ENCODE results near the gene PTPN23.

The PTPN23 gene

DNA sequence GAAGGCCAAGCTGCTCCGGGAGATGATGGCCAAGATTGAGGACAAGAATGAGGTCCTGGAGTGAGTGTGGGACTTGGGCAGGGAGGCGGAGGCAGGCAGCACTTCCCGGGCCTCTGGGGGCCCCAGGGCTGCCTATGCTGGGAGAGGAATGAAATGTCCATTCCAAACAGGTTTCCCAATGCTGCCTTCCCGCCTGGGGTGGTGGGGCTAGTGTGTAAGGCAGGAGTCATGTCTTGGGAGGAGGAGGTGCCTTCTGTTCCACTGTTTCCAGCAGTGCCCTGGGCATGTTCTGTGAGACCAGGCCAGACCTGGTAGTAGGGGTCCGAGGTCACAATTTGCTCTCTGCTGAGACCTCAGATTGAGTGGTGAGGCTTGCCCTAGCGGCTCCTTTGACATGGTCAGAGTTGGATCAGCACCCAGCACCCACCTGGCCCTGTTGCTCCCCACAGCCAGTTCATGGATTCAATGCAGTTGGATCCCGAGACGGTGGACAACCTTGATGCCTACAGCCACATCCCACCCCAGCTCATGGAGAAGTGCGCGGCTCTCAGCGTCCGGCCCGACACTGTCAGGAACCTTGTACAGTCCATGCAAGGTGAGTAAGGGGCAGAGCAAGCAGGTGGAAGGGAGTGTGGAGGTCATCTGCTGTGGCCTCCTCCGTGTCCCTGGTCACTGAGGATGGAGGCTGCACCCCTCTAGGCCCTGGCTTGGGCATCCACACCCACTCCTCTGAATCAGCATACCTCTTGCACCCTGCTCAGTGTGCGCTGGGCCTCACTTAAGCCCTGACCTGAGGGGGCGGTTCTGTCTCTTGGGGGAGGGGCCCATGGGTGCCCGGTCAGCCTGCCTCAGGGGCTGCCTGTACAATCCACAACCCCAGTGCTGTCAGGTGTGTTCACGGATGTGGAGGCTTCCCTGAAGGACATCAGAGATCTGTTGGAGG, 27.3 kb downstream of the PTPN23 start:
- DNase-seq = no peak

DNA sequence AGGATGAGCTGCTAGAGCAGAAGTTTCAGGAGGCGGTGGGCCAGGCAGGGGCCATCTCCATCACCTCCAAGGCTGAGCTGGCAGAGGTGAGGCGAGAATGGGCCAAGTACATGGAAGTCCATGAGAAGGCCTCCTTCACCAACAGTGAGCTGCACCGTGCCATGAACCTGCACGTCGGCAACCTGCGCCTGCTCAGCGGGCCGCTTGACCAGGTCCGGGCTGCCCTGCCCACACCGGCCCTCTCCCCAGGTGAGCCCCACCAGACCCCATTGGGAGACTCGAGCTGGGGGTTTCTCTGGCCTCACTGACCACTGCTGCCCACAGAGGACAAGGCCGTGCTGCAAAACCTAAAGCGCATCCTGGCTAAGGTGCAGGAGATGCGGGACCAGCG, 28.0 kb downstream of the PTPN23 start:
- no peak for DNase-seq

DNA sequence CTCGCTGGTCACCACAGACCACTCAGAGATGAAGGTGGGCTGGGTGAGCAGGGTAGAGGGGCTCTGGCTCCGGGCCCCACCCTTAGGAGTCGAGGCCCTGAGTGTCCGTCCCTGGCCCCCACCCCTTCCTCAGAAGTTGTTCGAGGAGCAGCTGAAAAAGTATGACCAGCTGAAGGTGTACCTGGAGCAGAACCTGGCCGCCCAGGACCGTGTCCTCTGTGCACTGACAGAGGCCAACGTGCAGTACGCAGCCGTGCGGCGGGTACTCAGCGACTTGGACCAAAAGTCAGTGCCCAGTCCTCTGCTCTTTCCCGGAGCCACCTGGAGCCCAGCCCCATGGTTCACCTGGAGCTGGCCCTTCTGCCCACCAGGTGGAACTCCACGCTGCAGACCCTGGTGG, 28.5 kb downstream of the PTPN23 start:
- no peak for DNase-seq

DNA sequence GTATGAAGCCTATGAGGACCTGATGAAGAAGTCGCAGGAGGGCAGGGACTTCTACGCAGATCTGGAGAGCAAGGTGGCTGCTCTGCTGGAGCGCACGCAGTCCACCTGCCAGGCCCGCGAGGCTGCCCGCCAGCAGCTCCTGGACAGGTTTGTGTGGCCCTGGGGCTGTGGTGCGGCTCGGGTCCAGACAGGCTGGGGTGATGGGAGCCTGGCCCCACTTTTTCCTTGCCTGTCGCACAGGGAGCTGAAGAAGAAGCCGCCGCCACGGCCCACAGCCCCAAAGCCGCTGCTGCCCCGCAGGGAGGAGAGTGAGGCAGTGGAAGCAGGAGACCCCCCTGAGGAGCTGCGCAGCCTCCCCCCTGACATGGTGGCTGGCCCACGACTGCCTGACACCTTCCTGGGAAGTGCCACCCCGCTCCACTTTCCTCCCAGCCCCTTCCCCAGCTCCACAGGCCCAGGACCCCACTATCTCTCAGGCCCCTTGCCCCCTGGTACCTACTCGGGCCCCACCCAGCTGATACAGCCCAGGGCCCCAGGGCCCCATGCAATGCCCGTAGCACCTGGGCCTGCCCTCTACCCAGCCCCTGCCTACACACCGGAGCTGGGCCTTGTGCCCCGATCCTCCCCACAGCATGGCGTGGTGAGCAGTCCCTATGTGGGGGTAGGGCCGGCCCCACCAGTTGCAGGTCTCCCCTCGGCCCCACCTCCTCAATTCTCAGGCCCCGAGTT, 29.0 kb downstream of the PTPN23 start:
- DNase-seq = no peak

- DNase-seq = no peak
Measured at GRCh38 chr3:47410417-47410720, 29.5 kb downstream of the PTPN23 start.

- DNase-seq = no peak
Measured at GRCh38 chr3:47410801-47411646, 30.2 kb downstream of the PTPN23 start.

- no peak for DNase-seq
Measured at GRCh38 chr3:47411696-47412452, 31.1 kb downstream of the PTPN23 start.

DNA sequence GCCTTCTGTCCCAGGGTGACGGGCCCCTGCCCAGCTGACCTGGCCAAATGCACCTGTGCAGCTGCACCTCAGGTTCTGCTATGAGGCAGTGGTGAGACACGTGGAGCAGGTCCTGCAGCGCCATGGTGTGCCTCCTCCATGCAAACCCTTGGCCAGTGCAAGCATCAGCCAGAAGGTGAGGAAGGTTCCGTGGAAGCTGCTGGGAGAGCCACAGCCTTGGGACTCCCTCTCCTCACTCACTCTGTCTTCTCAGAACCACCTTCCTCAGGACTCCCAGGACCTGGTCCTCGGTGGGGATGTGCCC, 31.6 kb downstream of the PTPN23 start:
- no peak for DNase-seq

GRCh38 chr3:47412842-47413520, 32.2 kb downstream of the PTPN23 start:
- DNase-seq = no peak

- DNase-seq = no peak
Measured at GRCh38 chr3:47413751-47414150, 32.9 kb downstream of the PTPN23 start.

- DNase-seq = no peak
Measured at GRCh38 chr3:47414161-47414564, 33.3 kb downstream of the PTPN23 start.

GRCh38 chr3:47414666-47415587, 34.1 kb downstream of the PTPN23 start:
- DNase-seq = no peak

DNA sequence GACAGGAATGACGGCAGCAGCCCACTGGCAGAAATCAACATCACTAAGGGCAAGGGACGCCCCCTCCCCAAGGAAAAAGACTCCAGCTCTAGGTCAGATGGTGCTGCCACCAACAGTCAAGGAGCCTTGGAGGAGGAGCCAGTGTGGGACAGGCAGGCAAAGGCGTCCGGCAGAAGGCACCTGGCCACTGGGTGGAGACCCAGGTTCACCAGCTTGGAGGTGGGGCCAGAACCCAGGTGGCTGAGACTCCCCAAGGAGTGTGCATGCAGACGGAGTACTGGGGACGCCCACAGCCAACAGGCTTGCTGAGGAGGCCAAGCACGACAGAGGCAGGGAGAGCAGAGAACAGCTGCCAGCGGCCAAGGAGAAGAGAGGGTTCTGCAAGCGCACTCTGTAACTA, 35.2 kb downstream of the PTPN23 start:
- DNase-seq = peak in 1 of 2 experiments; percentile 7

DNA sequence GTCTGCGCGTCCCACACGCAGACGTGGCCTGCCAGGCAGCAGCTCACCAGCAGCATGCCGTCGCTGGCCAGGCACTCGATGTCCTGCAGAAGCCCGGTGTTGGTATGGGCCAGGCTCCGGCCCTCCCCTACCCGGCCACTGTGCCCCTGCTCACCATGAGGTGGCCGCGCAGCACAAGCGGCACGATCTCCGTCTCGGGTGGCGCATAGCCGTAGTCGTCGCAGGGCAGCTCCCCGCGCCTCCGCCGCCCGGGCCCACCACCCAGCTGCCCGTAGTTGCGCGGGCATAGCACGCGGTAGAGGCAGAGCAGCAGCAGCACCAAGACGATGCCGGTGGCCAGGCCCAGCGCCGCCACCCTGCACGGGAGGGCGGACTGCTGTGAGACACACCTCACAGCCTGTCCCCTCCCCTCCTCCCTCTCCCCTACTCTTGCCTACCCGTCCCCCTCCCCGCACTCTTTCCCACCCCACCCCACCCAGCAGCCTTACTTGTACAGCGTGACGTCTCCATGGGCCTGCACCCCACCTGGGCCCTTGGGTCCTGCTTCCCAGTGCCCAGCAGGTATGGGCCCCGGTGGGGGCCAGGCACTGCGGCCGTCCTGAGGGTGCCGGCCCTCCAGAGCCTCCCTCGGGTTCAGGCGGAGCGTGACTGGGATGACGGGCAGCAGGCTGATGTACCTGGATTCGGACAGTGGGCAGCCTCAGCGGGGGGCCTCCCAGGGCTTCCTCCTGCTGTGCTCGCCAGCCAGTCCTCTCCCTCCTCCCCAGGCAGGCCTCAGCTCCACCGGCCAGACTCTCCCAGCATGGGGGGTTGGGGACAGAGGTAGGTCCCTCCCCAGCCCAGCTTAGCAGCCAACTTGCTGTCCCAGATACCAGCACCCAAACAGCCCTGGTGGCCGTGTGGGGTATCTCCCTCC, 37.6 kb downstream of the PTPN23 start:
- DNase-seq = no peak

- DNase-seq = no peak
Measured at GRCh38 chr3:47419083-47420043, 38.5 kb downstream of the PTPN23 start.

DNA sequence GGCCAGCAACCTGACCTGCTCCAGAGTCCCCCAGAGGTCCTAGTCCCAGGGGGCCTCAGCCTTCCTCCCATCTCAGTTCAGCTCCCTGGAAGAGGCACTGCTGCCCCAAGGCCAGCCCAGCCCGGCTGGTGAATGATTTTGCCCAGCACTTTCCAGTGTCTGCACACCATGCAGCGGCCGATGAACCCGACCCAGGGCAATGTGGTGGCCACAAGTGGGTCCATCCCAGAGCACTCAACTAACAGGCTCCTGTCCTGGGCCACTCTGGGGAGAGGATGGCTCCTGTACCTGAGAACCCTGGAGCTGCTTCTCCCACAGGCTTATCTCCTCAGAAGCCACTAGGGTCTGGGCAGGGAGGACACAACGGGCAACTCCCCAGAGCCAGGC, 39.2 kb downstream of the PTPN23 start:
- no peak for DNase-seq

DNA sequence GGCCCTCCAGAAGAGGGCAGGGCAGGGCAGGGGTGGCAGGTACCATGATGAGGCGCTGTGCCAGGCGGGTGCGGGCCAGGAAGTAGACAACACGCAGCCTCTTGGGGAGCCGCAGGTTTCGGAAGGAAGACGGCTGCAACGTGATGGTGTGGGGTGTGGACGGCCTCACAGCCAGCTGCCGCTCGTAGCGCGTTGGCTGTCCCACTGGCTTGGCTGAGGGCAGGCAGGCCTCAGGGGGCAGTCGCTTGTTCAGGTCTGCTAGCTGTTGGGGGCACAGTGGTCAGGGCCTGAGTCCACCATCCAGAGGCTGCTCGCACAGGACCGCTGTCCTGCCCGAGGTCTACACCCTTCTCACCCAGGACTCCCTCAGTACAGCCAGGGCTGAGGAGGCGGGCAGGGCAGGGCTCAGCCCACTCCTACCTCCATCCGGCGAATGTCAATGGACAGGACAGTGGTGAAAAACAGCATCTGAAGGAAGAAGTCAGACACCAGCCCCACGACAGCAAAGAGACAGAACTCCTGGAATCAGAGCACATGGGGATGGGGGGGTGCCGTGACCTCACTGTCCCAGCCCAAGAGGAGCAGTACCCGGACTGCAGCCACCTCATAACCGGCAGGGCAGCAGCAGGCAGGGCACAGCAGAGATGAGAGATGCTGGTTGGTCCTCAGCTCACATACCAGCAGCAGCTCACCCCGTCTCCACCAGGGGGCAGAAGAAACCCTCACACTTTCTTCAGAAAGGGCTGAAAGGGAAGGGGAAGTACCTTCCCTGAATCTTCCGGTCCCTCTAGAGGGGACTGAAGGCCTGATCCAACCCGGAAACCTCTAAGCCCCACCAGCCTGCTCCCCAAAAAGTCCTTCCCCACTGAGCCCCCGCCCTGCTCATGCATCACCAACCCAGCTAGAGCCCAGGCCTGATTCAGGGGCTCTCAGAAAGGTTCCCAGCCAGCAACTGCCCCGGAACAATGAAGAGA, 40.0 kb downstream of the PTPN23 start:
- DNase-seq = peak; percentile 31 to 32
